GM12891 (cell line): ENCODE data around the gene ABCG1.

ENCODE experiments used
- POLR2A ChIP-seq: IDR thresholded peaks from 2 replicates; pipeline ENCODE4 v1.6.1; 2011; ENCODE audit warnings: low read depth, low read length, control low read depth
- POLR2AphosphoS5 ChIP-seq: IDR thresholded peaks from 2 replicates; pipeline ENCODE4 v1.6.1; 2011; ENCODE audit warnings: low read depth, low read length, control low read depth
- SPI1 ChIP-seq: IDR thresholded peaks from 2 replicates; pipeline ENCODE4 v1.6.1; 2011; ENCODE audit warnings: low read depth, low read length, control low read depth
- TAF1 ChIP-seq: IDR thresholded peaks from 2 replicates; pipeline ENCODE4 v1.6.1; 2011; ENCODE audit warnings: low read depth, low read length, control low read depth

DNA sequence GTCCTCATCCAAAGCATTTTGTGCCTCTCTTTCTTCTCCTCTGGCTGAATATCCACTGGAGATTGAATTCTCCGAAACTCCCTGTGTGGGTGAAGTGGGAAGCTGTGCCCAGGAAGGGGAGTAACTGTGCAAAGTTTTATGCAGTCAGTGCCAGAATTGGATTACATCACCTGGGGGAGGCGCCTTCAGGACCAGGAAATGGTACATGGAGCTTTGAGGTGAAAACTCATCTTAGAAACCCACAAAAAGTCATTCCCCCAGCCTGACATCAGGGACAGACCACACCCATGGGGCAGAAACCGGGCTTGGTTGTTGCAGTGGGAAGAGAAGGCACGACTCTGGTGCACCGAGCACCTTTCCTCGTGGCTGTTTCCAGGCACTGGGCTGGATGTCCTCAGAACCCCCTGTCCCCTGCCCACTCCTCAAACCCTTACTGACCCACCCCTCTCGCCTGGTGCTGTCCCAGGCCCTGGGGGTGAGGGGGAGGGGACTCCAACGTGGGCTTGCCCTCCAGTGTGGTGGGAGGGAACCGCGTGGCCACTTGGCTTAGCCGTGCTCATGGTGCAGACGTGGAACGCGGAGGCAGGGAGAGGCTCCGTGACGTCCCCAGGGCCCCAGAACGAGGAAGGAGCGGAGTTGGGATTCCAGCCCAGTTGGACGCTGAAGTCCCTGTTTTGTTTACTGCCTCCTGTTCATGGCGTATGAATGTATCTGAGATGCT is 80.5 kb downstream of the ABCG1 start:
- no peak for TF ChIP-seq POLR2A
- no peak for TF ChIP-seq POLR2AphosphoS5
- no peak for TF ChIP-seq SPI1
- no peak for TF ChIP-seq TAF1
